CD4-positive, alpha-beta T cell treated with Interleukin-15 for 1 hour (primary cell): ENCODE measurements around the gene P2RY2.
"Not testable (repeated sequence)": the region's sequence is repeated elsewhere in the genome, so short reads cannot be mapped to it uniquely, and the experiment has no call there.

Experiments used
- DNase-seq: peaks from one replicate; pipeline ENCODE4 v3.0.0-alpha.2; 2020

Gene P2RY2

GRCh38 chr11:73229896-73230875, 12.1 kb downstream of the P2RY2 start:
- no peak for DNase-seq

- no peak for DNase-seq
Measured at GRCh38 chr11:73230931-73231330, 12.8 kb downstream of the P2RY2 start.

- not testable (repeated sequence) for DNase-seq
Measured at GRCh38 chr11:73232487-73232886, 14.4 kb downstream of the P2RY2 start.

DNA sequence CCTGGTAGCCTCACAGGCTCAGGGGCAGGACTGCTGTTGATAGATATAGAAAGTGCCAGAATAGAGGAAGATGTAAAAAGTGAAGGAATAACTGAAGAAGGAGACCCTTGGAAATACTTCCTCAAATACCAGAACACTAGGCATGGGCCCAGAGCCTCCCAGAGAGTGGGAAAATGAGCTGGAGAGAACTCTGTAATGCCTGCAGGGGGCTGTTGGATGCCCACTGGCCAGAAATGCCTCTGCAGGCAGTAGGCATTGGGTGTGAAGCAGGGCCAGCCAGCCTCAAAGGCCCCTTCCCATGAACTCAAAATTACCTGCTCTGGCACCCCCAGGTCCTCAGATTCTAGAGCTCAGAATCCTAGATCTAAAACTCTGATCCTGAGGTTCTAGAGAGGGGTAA, 15.1 kb downstream of the P2RY2 start:
- DNase-seq: no peak

GRCh38 chr11:73233692-73234470, 15.8 kb downstream of the P2RY2 start:
- DNase-seq: no peak

DNA sequence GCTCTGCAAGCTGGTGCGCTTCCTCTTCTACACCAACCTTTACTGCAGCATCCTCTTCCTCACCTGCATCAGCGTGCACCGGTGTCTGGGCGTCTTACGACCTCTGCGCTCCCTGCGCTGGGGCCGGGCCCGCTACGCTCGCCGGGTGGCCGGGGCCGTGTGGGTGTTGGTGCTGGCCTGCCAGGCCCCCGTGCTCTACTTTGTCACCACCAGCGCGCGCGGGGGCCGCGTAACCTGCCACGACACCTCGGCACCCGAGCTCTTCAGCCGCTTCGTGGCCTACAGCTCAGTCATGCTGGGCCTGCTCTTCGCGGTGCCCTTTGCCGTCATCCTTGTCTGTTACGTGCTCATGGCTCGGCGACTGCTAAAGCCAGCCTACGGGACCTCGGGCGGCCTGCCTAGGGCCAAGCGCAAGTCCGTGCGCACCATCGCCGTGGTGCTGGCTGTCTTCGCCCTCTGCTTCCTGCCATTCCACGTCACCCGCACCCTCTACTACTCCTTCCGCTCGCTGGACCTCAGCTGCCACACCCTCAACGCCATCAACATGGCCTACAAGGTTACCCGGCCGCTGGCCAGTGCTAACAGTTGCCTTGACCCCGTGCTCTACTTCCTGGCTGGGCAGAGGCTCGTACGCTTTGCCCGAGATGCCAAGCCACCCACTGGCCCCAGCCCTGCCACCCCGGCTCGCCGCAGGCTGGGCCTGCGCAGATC, 16.5 kb downstream of the P2RY2 start:
- DNase-seq: no peak

GRCh38 chr11:73235236-73235786, 17.2 kb downstream of the P2RY2 start:
- no peak for DNase-seq

GRCh38 chr11:73236205-73236765, 18.2 kb downstream of the P2RY2 start:
- DNase-seq: no peak

GRCh38 chr11:73236854-73237253, 18.8 kb downstream of the P2RY2 start:
- peak; percentile 52 for DNase-seq

- no peak for DNase-seq
Measured at GRCh38 chr11:73237471-73238290, 19.6 kb downstream of the P2RY2 start.

- no peak for DNase-seq
Measured at GRCh38 chr11:73239111-73239521, 21.0 kb downstream of the P2RY2 start.

- no peak for DNase-seq
Measured at GRCh38 chr11:73239571-73240189, 21.6 kb downstream of the P2RY2 start.

DNA sequence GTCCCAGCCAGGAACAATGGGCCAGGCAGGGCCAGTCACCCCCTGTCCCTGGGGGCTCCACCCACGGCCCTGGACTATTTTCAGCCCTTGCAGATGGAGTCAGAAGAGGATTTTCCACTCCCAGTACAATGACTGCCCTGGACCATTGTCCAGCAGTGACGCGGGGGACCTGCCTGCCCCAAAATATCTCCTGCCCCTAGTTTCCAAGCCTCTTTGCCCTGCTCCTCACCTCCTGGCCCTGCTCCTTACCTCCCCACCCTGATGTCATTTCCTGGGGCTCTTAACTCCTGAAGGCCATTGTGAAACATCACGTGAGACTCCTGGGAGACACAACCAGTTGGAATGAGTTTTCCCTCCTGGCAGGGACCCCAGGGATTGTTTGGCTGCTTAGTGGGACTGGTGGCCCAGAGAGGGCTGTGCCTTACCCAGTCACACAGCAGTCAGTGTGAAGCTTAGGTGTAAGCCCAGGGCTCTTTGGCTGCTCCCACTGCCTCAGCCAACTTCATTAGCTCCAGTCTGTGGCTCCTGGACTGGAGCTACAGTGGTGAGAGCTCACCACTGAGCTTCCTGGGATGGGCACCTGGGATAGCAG, 22.2 kb downstream of the P2RY2 start:
- DNase-seq: no peak

GRCh38 chr11:73241300-73241699, 23.2 kb downstream of the P2RY2 start:
- DNase-seq: no peak

- peak; percentile 50 for DNase-seq
Measured at GRCh38 chr11:73242251-73243092, 24.4 kb downstream of the P2RY2 start.

DNA sequence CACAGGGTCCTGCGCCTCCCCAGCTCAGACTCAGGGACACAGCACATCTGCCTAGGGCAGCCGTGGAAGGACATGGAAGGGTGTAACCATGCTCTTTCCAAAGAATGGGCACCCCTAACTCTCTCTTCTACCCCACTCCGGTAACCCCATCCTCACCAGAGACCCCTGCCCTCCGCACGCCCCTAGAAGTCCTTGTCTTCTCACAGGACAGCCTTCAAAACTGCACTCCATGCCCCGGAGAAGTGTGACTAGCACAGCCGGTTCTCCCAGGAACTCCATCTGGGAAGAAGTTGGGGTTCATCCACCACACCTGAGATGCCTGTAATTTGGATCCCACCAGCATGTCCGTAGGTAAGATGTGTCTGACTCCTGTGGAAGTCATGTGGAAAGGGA, 25.0 kb downstream of the P2RY2 start:
- no peak for DNase-seq

- no peak for DNase-seq
Measured at GRCh38 chr11:73244589-73245240, 26.6 kb downstream of the P2RY2 start.

DNA sequence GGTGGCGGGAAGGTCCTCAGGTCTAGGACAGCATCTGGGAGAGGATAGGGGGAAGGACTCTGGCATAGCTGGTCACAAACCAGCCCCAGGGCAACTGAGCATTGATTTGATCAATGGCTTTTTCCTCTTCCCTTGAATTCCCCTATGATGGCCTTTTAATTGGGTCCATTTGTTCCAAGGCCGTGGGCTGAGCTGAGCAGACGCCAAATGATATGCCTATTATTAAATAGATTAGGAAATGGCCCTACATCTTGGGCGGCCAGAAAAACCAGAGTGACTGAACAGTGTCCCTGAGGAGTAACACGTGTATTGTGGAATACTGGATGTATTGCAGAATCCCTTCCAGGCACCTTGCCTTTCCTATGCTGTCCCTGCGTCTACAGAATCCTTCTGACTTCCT, 27.4 kb downstream of the P2RY2 start:
- no peak for DNase-seq

- DNase-seq: no peak
Measured at GRCh38 chr11:73246303-73246702, 28.2 kb downstream of the P2RY2 start.
